GM12872 (cell line): ENCODE data around the gene FOXA1.

Experiments used
- TF ChIP-seq, protein P1 (sequence below): IDR thresholded peaks from 3 replicates; pipeline ENCODE4 v1.5.1; 2011; ENCODE audit warnings: low read depth, mild to moderate bottlenecking, low read length, moderate library complexity; ENCODE audit not compliant: insufficient read depth

Gene FOXA1

DNA sequence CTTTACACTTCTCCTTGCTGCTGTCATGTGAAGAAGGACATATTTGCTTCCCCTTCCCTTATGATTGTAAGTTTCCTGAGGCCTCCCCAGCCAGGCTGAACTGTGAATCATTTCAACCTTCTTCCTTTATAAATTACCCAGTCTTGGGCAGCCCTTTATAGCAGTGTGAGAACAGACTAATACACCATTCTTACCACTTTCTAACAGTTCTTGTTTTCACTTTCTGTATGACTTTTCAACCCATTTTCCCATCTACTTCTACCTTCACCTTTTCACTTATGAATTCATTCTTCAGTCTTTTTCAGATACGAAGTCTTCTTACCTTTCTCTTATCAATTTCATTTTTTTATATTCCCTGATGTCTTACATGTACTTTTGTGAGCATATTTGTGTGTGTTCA lies 55.1 kb downstream of the FOXA1 start:
- TF ChIP-seq, protein P1, sequence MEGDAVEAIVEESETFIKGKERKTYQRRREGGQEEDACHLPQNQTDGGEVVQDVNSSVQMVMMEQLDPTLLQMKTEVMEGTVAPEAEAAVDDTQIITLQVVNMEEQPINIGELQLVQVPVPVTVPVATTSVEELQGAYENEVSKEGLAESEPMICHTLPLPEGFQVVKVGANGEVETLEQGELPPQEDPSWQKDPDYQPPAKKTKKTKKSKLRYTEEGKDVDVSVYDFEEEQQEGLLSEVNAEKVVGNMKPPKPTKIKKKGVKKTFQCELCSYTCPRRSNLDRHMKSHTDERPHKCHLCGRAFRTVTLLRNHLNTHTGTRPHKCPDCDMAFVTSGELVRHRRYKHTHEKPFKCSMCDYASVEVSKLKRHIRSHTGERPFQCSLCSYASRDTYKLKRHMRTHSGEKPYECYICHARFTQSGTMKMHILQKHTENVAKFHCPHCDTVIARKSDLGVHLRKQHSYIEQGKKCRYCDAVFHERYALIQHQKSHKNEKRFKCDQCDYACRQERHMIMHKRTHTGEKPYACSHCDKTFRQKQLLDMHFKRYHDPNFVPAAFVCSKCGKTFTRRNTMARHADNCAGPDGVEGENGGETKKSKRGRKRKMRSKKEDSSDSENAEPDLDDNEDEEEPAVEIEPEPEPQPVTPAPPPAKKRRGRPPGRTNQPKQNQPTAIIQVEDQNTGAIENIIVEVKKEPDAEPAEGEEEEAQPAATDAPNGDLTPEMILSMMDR: no peak
